ENCODE measurements around the gene SLC9A9.

- no peak for TF ChIP-seq FOXM1 (IDR thresholded peaks at IDR 0.05; ENCODE audit: low read depth, low read length)
- no peak for TF ChIP-seq GABPA (IDR thresholded peaks at IDR 0.05; ENCODE audit: low read depth)
- no peak for TF ChIP-seq IRF3 (IDR thresholded peaks at IDR 0.05)
- no peak for TF ChIP-seq JUNB (IDR thresholded peaks at IDR 0.05)
- no peak for TF ChIP-seq USF2 (IDR thresholded peaks at IDR 0.05; ENCODE audit: borderline replicate concordance, low read depth, low read length)
- no peak for TF ChIP-seq ATF2 (IDR thresholded peaks at IDR 0.05; ENCODE audit: low read length)
- TF ChIP-seq STAT3 (IDR thresholded peaks at IDR 0.05; ENCODE audit: low read depth, low read length): no peak
- no peak for TF ChIP-seq CTCF (IDR thresholded peaks at IDR 0.05 in 2 of 3, conservative IDR thresholded peaks at IDR 0.05 in 1 of 3; ENCODE audit: control insufficient read depth in 2 of 3, extremely low read depth in 1 of 3, insufficient read depth in 1 of 3, low read depth in 3 of 3, low read length in 3 of 3)
Observed at GRCh38 chr3:143469159-143469558, 379.1 kb downstream of the SLC9A9 start.
